ENCODE results near the gene PGLYRP1. TPM values are rescaled to one million over a fixed set of nuclear protein-coding genes. Genes with fewer than 3 reads are reported as not detected.

The PGLYRP1 gene
- total RNA-seq, 4 donors from 2014 or later, result not detected

- H3K27ac ChIP-seq, result peak overlapping the region; percentile 33 to 75 (median 64)
- DNase-seq (no peak), ATAC-seq (no peak)
- H3K27me3 ChIP-seq, result peaks cover 53 to 61% (median 59%) of the 10 kb centered on the region in 3 donors
- peaks cover 0 to 3% of the 10 kb centered on the region in 2 donors for H3K4me1 ChIP-seq
- intact Hi-C loops (cut with DNase I; ENCODE audit: low total_unique reads), result no loop called here
- TF ChIP-seq CTCF (IDR thresholded peaks at IDR 0.05 in 4 of 5, conservative IDR thresholded peaks at IDR 0.05 in 1 of 5) (no peak), POLR2A (IDR thresholded peaks at IDR 0.05) (no peak)
- no peaks in the 10 kb centered on the region for H3K36me3 ChIP-seq
- no peaks in the 10 kb centered on the region for H3K9me3 ChIP-seq
- H3K4me3 ChIP-seq, result peak overlapping the region in 3 of 4 donors; percentile 24 to 57 (median 30)
- in situ Hi-C loops (cut with MboI; ENCODE audit: low sequenced_read_pairs in 4 of 4), result no loop called here
Measured at GRCh38 chr19:45971260-45971902, 51.5 kb downstream of the PGLYRP1 start.

- ATAC-seq, result no peak
Measured at GRCh38 chr19:45969676-45970075, 53.2 kb downstream of the PGLYRP1 start.

More at GRCh38 chr19:45969676-45970075, 53.2 kb downstream of the PGLYRP1 start:
- intact Hi-C loops (cut with DNase I; ENCODE audit: low total_unique reads), result no loop called here
- no peaks in the 10 kb centered on the region for H3K9me3 ChIP-seq
- H3K4me3 ChIP-seq, result no peak overlapping the region
- no peak for TF ChIP-seq CTCF (IDR thresholded peaks at IDR 0.05 in 4 of 5, conservative IDR thresholded peaks at IDR 0.05 in 1 of 5)
- TF ChIP-seq POLR2A (IDR thresholded peaks at IDR 0.05), result no peak
- peaks cover 0 to 3% of the 10 kb centered on the region in 2 donors for H3K4me1 ChIP-seq
- H3K27me3 ChIP-seq, result peaks cover 44 to 46% (median 45%) of the 10 kb centered on the region in 3 donors
- no peaks in the 10 kb centered on the region for H3K36me3 ChIP-seq
- no peak overlapping the region for H3K27ac ChIP-seq
- DNase-seq, result no peak
- in situ Hi-C loops (cut with MboI; ENCODE audit: low sequenced_read_pairs in 4 of 4), result no loop called here

MicroRNA genes within 50 kb of the gene (microRNA counts, 767-probe panel; counts per million panel counts)
- microRNA hsa-miR-769-3p (356 to 448 counts per million in 2 donors), microRNA hsa-miR-769-5p (356 to 448 counts per million in 2 donors)

Small RNA genes within 50 kb of the gene (microRNA-seq; reads per million reads assigned to microRNA genes)
- gene MIR769 (ENCODE audit: borderline replicate concordance in 2 of 2), result 23.1 to 35.5 reads per million in 2 donors

Other genes with a start within 250 kb of the PGLYRP1 start
- 100 to 1,000 TPM in 2 of 4 donors, 10 to 100 TPM in 2; 93.0 to 196 (median 116) TPM for gene DMPK, start 240.6 kb downstream of the PGLYRP1 start, total RNA-seq
- gene DMWD, start 230.2 kb downstream of the PGLYRP1 start, total RNA-seq, result 100 to 1,000 TPM in 1 of 4 donors, 10 to 100 TPM in 3; 38.6 to 111 (median 56.4) TPM
- gene RSPH6A, start 207.7 kb downstream of the PGLYRP1 start, total RNA-seq, result not detected
- 10 to 100 TPM; 14.1 to 64.6 (median 34.9) TPM for gene SYMPK, start 159.9 kb downstream of the PGLYRP1 start, total RNA-seq
- not detected for gene FOXA3, start 158.7 kb downstream of the PGLYRP1 start, total RNA-seq
- gene IRF2BP1, start 136.9 kb downstream of the PGLYRP1 start, total RNA-seq, result 10 to 100 TPM; 17.1 to 40.6 (median 28.6) TPM
- 10 to 100 TPM in 1 of 4 donors, 1 to 10 TPM in 3; 5.9 to 12.4 (median 6.3) TPM for gene MYPOP, start 120.4 kb downstream of the PGLYRP1 start, total RNA-seq
- gene NANOS2, start 108.3 kb downstream of the PGLYRP1 start, total RNA-seq, result not detected
- 1 to 10 TPM in 1 of 4 donors, under 1 TPM in 3; 0.44 to 1.1 (median 0.49) TPM for gene NOVA2, start 49.2 kb downstream of the PGLYRP1 start, total RNA-seq
- 1 to 10 TPM; 2.3 to 4.9 (median 3.4) TPM for gene CCDC61, start 27.6 kb downstream of the PGLYRP1 start, total RNA-seq
- gene IGFL4, start 17.9 kb upstream of the PGLYRP1 start, total RNA-seq, result not detected
- not detected for gene IGFL3, start 101.6 kb upstream of the PGLYRP1 start, total RNA-seq
- gene IGFL2, start 125.2 kb upstream of the PGLYRP1 start, total RNA-seq, result not detected
- gene IGFL1, start 206.7 kb upstream of the PGLYRP1 start, total RNA-seq, result not detected